ENCODE data around the gene MRPS27. TPM values are rescaled to one million over a fixed set of nuclear protein-coding genes. Genes with fewer than 3 reads are reported as not detected.

Gene MRPS27
- total and polyA plus RNA-seq, 8 donors: 9.4 to 28.0 (median 20.6) TPM

DNA sequence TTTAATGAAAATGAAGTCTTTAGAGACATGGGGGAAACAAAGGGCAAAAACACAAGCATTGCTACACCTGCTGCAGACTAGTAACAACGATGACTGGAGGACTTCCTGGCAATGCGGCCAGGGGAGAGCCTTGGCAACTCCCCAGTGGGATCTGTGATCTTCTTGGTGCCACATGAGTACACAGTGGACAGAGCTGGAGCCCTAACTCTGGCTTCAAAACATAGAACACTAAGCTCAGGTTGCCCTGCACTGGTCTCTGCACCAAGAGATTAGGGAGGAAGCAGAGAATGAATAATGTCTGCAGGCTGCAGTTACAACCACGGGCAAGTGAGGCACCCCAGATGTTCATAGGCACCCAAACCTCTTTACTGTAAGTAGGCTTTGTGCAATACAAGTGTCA lies 91.1 kb downstream of the MRPS27 start:
- FAIRE-seq (no peak), ATAC-seq (no peak), DNase-seq (no peak)
- no peaks in the 10 kb centered on the region for H3K27me3 ChIP-seq
- no peaks in the 10 kb centered on the region for H3K9me3 ChIP-seq
- intact Hi-C loops (cut with DNase I): no loop called here
- H3K27ac ChIP-seq: no peak overlapping the region
- H3K36me3 ChIP-seq: peaks cover 0 to 18% (median 0%) of the 10 kb centered on the region in 3 donors
- TF ChIP-seq, protein P1, sequence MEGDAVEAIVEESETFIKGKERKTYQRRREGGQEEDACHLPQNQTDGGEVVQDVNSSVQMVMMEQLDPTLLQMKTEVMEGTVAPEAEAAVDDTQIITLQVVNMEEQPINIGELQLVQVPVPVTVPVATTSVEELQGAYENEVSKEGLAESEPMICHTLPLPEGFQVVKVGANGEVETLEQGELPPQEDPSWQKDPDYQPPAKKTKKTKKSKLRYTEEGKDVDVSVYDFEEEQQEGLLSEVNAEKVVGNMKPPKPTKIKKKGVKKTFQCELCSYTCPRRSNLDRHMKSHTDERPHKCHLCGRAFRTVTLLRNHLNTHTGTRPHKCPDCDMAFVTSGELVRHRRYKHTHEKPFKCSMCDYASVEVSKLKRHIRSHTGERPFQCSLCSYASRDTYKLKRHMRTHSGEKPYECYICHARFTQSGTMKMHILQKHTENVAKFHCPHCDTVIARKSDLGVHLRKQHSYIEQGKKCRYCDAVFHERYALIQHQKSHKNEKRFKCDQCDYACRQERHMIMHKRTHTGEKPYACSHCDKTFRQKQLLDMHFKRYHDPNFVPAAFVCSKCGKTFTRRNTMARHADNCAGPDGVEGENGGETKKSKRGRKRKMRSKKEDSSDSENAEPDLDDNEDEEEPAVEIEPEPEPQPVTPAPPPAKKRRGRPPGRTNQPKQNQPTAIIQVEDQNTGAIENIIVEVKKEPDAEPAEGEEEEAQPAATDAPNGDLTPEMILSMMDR (IDR thresholded peaks at IDR 0.05): no peak
- no peak overlapping the region for H3K4me3 ChIP-seq
- 73 to 78% methylated on average over 3 of the region's 3 CpGs for WGBS, 2 donors
- H3K4me1 ChIP-seq: no peaks in the 10 kb centered on the region

DNA sequence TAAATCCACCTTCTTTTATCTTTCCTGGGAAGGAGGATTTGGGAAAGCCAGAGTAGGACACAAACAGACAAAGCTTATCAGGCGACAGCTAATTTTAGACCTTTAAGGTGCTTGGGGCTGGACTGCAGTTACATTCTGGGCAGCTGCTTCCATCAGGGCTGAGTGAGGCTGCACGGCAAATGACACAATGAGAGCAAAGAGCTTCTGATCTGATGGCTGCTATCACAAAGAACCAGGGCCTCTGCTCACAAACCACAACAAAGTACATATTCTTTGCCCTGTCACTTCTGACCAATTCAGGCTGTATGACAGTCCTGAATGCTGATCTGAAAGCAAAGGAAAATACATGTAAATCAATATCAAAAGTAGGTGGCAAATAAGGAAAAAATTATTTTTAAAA lies 93.1 kb downstream of the MRPS27 start:
- TF ChIP-seq, protein P1 (IDR thresholded peaks at IDR 0.05): no peak
- DNase-seq (no peak), FAIRE-seq (no peak), ATAC-seq (no peak)
- H3K4me1 ChIP-seq: no peaks in the 10 kb centered on the region
- H3K27ac ChIP-seq: no peak overlapping the region
- H3K27me3 ChIP-seq: no peaks in the 10 kb centered on the region
- WGBS, 2 donors: 91 to 98% methylated on average over 2 of the region's 2 CpGs
- H3K36me3 ChIP-seq: peaks cover 0 to 30% (median 5%) of the 10 kb centered on the region in 3 donors
- intact Hi-C loops (cut with DNase I): no loop called here
- H3K9me3 ChIP-seq: no peaks in the 10 kb centered on the region
- H3K4me3 ChIP-seq: no peak overlapping the region

DNA sequence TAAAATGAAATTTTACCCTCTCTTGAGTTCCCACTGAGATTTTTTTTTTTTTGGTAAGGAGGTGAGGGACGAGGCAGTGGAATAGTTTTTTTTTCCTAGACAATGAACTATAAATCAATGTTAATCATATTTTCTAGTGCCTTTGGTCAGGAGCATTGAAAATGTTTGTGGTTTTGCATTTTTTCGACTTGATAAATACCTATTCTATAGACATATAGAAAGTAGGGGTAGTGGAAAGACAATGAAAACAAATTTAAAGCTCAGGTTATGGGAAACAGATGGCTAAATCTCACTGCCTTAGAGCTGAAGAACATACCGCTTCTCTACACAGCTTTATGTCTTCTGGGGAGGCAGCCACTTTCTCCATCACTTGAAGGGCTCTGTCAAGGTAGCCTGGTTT lies 94.3 kb downstream of the MRPS27 start:
- Histone ChIP-seq H3K36me3 (peaks cover 0 to 33% (median 5%) of the 10 kb centered on the region in 3 donors), H3K27ac (no peak overlapping the region), H3K4me1 (no peaks in the 10 kb centered on the region), H3K9me3 (no peaks in the 10 kb centered on the region), H3K27me3 (no peaks in the 10 kb centered on the region), H3K4me3 (no peak overlapping the region)
- no peak for FAIRE-seq
- TF ChIP-seq, protein P1 (IDR thresholded peaks at IDR 0.05): no peak
- intact Hi-C loops (cut with DNase I): no loop called here
- ATAC-seq: no peak
- no peak for DNase-seq
- WGBS, 2 donors: 95 to 97% methylated on average over 3 of the region's 3 CpGs

DNA sequence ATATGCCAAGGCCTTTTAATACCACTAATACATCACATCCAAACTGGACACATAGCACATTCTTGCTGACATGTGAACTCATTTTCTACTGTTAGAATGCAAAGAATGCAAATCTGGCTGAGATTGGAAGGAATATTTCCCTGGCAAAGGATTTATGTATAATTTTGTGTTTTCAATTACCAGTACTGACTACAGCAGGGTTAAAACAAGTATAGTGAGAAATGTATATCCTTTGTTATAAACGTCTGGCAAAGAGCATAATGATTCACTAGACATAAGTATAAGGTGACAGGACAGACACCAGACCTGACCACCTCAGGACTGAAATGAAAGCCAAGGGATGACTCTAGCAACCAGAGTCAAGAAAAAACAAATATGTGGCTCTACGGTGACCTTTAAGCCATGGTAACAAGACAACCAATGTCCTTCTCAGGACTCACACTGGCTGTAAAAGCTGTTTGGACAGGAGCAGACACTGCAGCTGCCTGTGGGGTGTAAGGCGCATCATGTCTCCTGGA lies 95.0 kb downstream of the MRPS27 start:
- no peak overlapping the region for H3K27ac ChIP-seq
- 73 to 75% methylated on average over 3 of the region's 3 CpGs for WGBS, 2 donors
- FAIRE-seq: no peak
- peaks cover 0 to 39% (median 5%) of the 10 kb centered on the region in 3 donors for H3K36me3 ChIP-seq
- no peaks in the 10 kb centered on the region for H3K9me3 ChIP-seq
- no peaks in the 10 kb centered on the region for H3K4me1 ChIP-seq
- no peak for DNase-seq
- TF ChIP-seq, protein P1 (IDR thresholded peaks at IDR 0.05): no peak
- no peak overlapping the region for H3K4me3 ChIP-seq
- H3K27me3 ChIP-seq: no peaks in the 10 kb centered on the region
- intact Hi-C loops (cut with DNase I): no loop called here
- no peak for ATAC-seq

DNA sequence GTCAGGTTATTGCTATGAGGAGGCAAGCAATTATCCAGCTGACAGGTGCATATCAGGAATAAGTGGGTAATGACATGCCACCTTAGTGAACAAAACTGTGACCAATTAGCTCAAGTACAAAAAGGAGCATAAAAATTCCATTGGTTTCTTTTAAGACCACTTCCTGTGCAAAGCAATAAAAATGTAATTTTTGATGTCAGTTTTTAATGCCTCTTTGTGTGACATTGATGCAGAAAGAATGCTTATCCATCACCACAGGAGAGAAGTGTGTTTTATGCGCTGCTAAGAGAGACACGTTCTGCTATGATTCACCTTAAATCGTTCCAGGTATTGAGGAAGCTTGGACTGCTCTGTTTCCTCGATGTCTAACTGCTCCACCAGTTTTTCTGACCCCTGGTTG lies 96.7 kb downstream of the MRPS27 start:
- Histone ChIP-seq H3K9me3 (no peaks in the 10 kb centered on the region), H3K27me3 (no peaks in the 10 kb centered on the region), H3K27ac (no peak overlapping the region), H3K4me3 (no peak overlapping the region), H3K36me3 (peaks cover 0 to 46% (median 11%) of the 10 kb centered on the region in 3 donors), H3K4me1 (no peaks in the 10 kb centered on the region)
- TF ChIP-seq, protein P1 (IDR thresholded peaks at IDR 0.05): no peak
- intact Hi-C loops (cut with DNase I): no loop called here
- WGBS, 2 donors: 94 to 96% methylated on average over 4 of the region's 4 CpGs
- ATAC-seq (no peak), DNase-seq (no peak), FAIRE-seq (no peak)
